Measurements from ENCODE around the gene CLEC17A. TPM values are rescaled to one million over a fixed set of nuclear protein-coding genes. Genes with fewer than 3 reads are reported as not detected.

Gene CLEC17A
- total RNA-seq, 1 donor from 2014 or later: not detected

GRCh38 chr19:14555918-14556661 lies 26.8 kb upstream of the CLEC17A start:
- H3K4me1 ChIP-seq: peaks cover 19% of the 10 kb centered on the region
- no peak for DNase-seq
- peak overlapping the region; percentile 22 for H3K4me3 ChIP-seq
- peak in 1 of 2 donors; percentile 8 for ATAC-seq
- no peak overlapping the region for H3K27ac ChIP-seq
- H3K9me3 ChIP-seq: no peaks in the 10 kb centered on the region
- H3K27me3 ChIP-seq (ENCODE audit: low read depth): no peaks in the 10 kb centered on the region
- no peak for TF ChIP-seq CTCF (IDR thresholded peaks at IDR 0.05)
- no peaks in the 10 kb centered on the region for H3K36me3 ChIP-seq
- intact Hi-C loops (cut with DNase I): no loop called here

- intact Hi-C loops (cut with DNase I): no loop called here
- H3K4me1 ChIP-seq: peaks cover 17% of the 10 kb centered on the region
Observed at GRCh38 chr19:14556662-14557188, 26.2 kb upstream of the CLEC17A start.

GRCh38 chr19:14558370-14559066 lies 24.4 kb upstream of the CLEC17A start:
- ATAC-seq (no peak), DNase-seq (no peak)
- intact Hi-C loops (cut with DNase I): no loop called here
- H3K27ac ChIP-seq: no peak overlapping the region
- TF ChIP-seq CTCF (IDR thresholded peaks at IDR 0.05): no peak
- no peak overlapping the region for H3K4me3 ChIP-seq
- H3K27me3 ChIP-seq (ENCODE audit: low read depth): no peaks in the 10 kb centered on the region
- H3K4me1 ChIP-seq: peaks cover 17% of the 10 kb centered on the region
- no peaks in the 10 kb centered on the region for H3K9me3 ChIP-seq
- no peaks in the 10 kb centered on the region for H3K36me3 ChIP-seq

More at GRCh38 chr19:14556662-14557188, 26.2 kb upstream of the CLEC17A start:
- H3K27me3 ChIP-seq (ENCODE audit: low read depth): no peaks in the 10 kb centered on the region
- no peaks in the 10 kb centered on the region for H3K9me3 ChIP-seq
- peak; percentile 85 for DNase-seq
- TF ChIP-seq CTCF (IDR thresholded peaks at IDR 0.05): peak; percentile 97
- ATAC-seq: peak; percentile 87 to 88
- no peaks in the 10 kb centered on the region for H3K36me3 ChIP-seq
- H3K4me3 ChIP-seq: peak overlapping the region; percentile 22
- no peak overlapping the region for H3K27ac ChIP-seq

GRCh38 chr19:14559916-14560775 lies 22.7 kb upstream of the CLEC17A start:
- H3K27me3 ChIP-seq (ENCODE audit: low read depth): no peaks in the 10 kb centered on the region
- no peak for TF ChIP-seq CTCF (IDR thresholded peaks at IDR 0.05)
- no peak overlapping the region for H3K27ac ChIP-seq
- ATAC-seq (no peak), DNase-seq (no peak)
- no peaks in the 10 kb centered on the region for H3K9me3 ChIP-seq
- H3K4me1 ChIP-seq: peaks cover 17% of the 10 kb centered on the region
- no peak overlapping the region for H3K4me3 ChIP-seq
- intact Hi-C loops (cut with DNase I): no loop called here
- H3K36me3 ChIP-seq: peaks cover 5% of the 10 kb centered on the region

GRCh38 chr19:14560776-14561108 lies 22.1 kb upstream of the CLEC17A start:
- TF ChIP-seq CTCF (IDR thresholded peaks at IDR 0.05): no peak
- H3K4me3 ChIP-seq: no peak overlapping the region
- ATAC-seq (no peak), DNase-seq (no peak)
- H3K36me3 ChIP-seq: peaks cover 11% of the 10 kb centered on the region
- H3K4me1 ChIP-seq: peaks cover 17% of the 10 kb centered on the region
- no peaks in the 10 kb centered on the region for H3K27me3 ChIP-seq (ENCODE audit: low read depth)
- no peaks in the 10 kb centered on the region for H3K9me3 ChIP-seq
- intact Hi-C loops (cut with DNase I): no loop called here
- no peak overlapping the region for H3K27ac ChIP-seq

Measured in lower lobe of right lung (tissue), 2 donors.